Liver (tissue), 3 donors: ENCODE results near the gene KDM5A.

Experiments
- FOXA1 ChIP-seq: IDR thresholded peaks from 2 replicates; pipeline ENCODE4 v1.6.1; 2016; ENCODE audit warnings: antibody characterized with exemption
- HNF4G ChIP-seq: IDR thresholded peaks from 2 replicates; pipeline ENCODE4 v1.6.1; 2016; ENCODE audit warnings: antibody characterized with exemption
- JUND ChIP-seq, 2 donors: IDR thresholded peaks; 2 replicates each; pipeline ENCODE4 v1.6.1; 2016; ENCODE audit warnings: antibody characterized with exemption in 2 of 2
- NR2F2 ChIP-seq: IDR thresholded peaks from 2 replicates; pipeline ENCODE4 v1.6.1; 2016; ENCODE audit warnings: antibody characterized with exemption
- REST ChIP-seq: IDR thresholded peaks from 2 replicates; pipeline ENCODE4 v1.6.1; 2016; ENCODE audit warnings: antibody characterized with exemption, mild to moderate bottlenecking
- RXRA ChIP-seq, 2 donors: IDR thresholded peaks; 2 replicates each; pipeline ENCODE4 v1.6.1; 2017 to 2018; ENCODE audit warnings: antibody characterized with exemption in 2 of 2, mild to moderate bottlenecking in 1 of 2
- SP1 ChIP-seq: IDR thresholded peaks from 2 replicates; pipeline ENCODE4 v1.6.1; 2018; ENCODE audit warnings: antibody characterized with exemption, mild to moderate bottlenecking
- TAF1 ChIP-seq: conservative IDR thresholded peaks from 2 replicates; pipeline ENCODE4 v1.6.1; 2016; ENCODE audit warnings: antibody characterized with exemption, mild to moderate bottlenecking
- YY1 ChIP-seq: IDR thresholded peaks from 2 replicates; pipeline ENCODE4 v1.6.1; 2016; ENCODE audit warnings: antibody characterized with exemption, mild to moderate bottlenecking
- TF ChIP-seq, protein P1 (sequence below): fragments of 150-350 bp; IDR thresholded peaks from 2 replicates; pipeline ENCODE4 v1.5.1; 2017; ENCODE audit warnings: improper control_type of control experiment, low read depth, low read length; ENCODE audit not compliant: missing input control
- TF ChIP-seq, protein P2 (sequence below): IDR thresholded peaks from 2 replicates; pipeline ENCODE4 v1.6.1; 2016; ENCODE audit warnings: antibody characterized with exemption
- TF ChIP-seq, protein P3 (sequence below): IDR thresholded peaks from 2 replicates; pipeline ENCODE4 v1.6.1; 2016; ENCODE audit warnings: antibody characterized with exemption
- donor health status: healthy.
- donor health status: healthy.

- TF ChIP-seq JUND (IDR thresholded peaks at IDR 0.05) (no peak), RXRA (IDR thresholded peaks at IDR 0.05) (no peak), REST (no peak), HNF4G (no peak), TAF1 (no peak), SP1 (no peak), NR2F2 (no peak), FOXA1 (no peak), YY1 (no peak)
- TF ChIP-seq, protein P1, sequence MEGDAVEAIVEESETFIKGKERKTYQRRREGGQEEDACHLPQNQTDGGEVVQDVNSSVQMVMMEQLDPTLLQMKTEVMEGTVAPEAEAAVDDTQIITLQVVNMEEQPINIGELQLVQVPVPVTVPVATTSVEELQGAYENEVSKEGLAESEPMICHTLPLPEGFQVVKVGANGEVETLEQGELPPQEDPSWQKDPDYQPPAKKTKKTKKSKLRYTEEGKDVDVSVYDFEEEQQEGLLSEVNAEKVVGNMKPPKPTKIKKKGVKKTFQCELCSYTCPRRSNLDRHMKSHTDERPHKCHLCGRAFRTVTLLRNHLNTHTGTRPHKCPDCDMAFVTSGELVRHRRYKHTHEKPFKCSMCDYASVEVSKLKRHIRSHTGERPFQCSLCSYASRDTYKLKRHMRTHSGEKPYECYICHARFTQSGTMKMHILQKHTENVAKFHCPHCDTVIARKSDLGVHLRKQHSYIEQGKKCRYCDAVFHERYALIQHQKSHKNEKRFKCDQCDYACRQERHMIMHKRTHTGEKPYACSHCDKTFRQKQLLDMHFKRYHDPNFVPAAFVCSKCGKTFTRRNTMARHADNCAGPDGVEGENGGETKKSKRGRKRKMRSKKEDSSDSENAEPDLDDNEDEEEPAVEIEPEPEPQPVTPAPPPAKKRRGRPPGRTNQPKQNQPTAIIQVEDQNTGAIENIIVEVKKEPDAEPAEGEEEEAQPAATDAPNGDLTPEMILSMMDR: no peak
- TF ChIP-seq, protein P2, sequence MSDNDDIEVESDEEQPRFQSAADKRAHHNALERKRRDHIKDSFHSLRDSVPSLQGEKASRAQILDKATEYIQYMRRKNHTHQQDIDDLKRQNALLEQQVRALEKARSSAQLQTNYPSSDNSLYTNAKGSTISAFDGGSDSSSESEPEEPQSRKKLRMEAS: no peak
- TF ChIP-seq, protein P3, sequence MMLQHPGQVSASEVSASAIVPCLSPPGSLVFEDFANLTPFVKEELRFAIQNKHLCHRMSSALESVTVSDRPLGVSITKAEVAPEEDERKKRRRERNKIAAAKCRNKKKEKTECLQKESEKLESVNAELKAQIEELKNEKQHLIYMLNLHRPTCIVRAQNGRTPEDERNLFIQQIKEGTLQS: no peak
Observed at GRCh38 chr12:286531-287300, 102.4 kb downstream of the KDM5A start.
